HG03039 (cell line): ENCODE data around the gene SYNGR2.

ENCODE experiments used
- ATAC-seq: cut with Tn5 transposase; IDR thresholded peaks from one replicate; pipeline ENCODE4 v1.9.1; 2021; ENCODE audit warnings: mild to moderate bottlenecking, moderate library complexity; ENCODE audit not compliant: unreplicated experiment

The SYNGR2 gene, protein sequence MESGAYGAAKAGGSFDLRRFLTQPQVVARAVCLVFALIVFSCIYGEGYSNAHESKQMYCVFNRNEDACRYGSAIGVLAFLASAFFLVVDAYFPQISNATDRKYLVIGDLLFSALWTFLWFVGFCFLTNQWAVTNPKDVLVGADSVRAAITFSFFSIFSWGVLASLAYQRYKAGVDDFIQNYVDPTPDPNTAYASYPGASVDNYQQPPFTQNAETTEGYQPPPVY

DNA sequence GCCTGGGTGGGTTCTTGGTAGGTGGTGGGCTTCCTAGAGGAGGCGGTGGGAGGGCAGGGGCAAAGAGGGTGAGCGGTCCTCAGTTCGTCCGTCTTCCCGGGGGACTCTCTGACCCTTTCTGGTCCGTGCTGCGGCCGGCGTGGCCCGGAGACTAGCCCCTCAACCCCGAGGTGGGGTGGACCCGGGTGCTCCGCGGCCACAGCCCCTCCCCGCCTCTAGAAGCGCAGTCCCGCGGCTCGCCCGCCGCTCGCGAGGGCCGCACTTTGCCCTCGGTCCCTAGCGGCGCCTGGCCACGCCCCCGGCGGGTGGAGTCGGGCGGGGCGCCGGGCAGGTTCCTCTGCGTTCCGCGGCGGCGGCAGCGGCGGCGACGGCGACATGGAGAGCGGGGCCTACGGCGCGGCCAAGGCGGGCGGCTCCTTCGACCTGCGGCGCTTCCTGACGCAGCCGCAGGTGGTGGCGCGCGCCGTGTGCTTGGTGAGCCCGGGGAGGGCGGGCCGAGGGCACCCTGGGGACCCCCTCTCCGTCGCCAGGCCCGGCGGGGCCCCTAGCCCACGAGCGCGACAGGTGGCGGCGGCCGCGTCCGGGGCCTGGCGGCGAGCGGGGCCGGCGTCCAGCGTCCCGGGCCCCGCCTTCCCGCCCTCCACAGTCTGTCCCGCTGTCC is at the start of gene SYNGR2:
Gene SYNGR2, plus strand, starts transcription at position 340 of the 661 bp plus-strand sequence. Its CDS starts 36 bp downstream, at position 376.
- ATAC-seq = no peak

DNA sequence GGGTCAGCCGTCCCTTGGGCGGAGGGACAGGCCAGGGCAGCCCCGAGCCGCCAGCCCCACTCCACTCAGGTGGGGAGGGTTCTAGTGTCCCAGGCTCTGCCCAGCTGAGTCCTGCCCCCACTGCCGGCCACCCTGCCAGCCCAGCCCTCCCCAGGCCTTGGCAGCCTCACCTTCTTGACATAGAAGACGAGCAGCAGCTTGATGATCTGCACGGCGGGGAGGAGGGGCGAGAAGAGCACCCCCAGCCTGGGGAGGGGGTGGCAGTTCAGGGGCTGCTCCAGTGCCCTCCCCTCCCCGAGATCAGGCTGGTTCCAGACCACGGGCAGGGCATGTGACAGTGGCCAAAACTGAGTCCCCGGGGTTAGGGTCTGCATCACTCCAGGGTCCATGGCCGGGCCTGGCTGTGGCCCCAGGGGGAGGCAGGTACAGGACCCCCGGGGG is 49.6 kb upstream of the SYNGR2 start:
- no peak for ATAC-seq

DNA sequence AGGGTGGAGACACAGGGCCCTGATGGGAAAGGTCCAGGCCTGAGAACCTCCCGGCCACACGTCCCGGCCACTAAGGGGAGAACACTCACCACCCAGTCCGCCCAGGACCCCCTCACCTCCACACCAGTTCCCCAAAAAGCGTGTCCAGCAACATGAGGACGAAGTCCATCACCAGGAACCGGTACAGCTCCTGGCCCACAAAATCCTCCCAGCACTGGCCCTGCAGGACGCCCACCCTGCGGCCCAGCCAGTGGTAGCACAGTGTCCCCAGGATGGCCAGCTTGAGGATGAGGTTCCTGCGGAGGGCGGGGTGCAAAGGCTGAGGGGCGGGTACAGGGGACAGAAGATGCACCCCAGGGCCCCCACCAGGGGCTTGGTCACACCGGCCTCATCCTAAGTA is 47.8 kb upstream of the SYNGR2 start:
- ATAC-seq = no peak

DNA sequence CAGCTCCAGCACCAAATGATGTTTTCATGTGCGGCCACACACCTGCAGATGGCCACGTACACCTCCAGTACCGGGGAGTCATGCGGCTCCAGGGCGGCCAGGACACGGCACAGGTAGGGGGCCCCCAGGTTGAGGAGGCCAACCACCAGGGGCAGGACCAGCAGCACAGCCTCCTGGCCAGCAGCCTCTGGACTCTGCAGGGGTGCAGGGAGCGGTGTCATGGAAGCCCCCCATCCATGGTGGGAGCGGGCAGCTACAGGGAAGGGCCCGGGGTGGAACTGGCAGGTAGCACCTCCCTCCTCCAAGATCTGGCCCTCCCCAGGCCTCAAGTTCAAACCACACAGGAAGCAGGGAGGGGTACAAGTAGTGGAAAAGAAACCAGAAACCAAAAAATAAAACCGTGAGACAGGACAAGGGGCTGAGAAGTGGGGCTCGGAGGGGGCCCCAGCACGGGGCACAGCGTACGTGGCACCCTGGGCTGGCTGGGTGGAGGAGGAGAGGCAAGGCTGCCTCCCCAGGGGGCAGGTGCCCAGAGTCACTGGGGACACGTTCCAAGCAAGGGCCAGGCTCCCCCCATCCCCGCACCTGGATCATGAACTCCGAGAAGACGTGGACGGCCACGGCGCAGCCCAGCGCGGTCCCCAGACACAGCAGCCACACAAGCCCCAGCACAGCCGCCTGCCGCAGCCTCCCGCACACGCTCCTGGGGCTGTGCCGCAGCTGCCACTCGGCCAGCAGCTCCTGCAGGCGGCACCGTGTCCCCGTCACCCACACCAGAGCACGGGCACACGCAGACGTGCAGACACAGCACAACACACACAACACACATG is 47.2 kb upstream of the SYNGR2 start:
- no peak for ATAC-seq

DNA sequence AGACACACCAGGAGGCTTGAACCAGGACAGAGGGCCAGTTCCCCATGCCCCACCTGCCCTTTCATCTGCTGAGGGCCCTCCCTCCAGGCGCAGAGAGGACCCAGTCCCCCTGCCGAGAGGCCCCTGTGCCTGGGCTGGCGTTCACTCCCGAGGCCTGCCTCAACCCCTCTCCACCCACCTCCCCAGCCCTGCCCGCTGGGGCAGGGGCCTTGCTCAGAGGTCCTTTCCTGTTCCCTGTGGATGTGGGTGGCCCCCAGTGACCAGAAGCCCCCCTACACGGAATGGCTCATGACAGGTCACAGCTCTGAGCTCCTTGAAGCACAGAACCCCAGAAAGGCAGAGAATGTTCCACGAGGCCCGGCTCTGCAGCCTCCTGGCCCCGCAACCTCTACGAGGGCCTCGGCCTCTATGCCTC is 46.6 kb upstream of the SYNGR2 start:
- no peak for ATAC-seq

DNA sequence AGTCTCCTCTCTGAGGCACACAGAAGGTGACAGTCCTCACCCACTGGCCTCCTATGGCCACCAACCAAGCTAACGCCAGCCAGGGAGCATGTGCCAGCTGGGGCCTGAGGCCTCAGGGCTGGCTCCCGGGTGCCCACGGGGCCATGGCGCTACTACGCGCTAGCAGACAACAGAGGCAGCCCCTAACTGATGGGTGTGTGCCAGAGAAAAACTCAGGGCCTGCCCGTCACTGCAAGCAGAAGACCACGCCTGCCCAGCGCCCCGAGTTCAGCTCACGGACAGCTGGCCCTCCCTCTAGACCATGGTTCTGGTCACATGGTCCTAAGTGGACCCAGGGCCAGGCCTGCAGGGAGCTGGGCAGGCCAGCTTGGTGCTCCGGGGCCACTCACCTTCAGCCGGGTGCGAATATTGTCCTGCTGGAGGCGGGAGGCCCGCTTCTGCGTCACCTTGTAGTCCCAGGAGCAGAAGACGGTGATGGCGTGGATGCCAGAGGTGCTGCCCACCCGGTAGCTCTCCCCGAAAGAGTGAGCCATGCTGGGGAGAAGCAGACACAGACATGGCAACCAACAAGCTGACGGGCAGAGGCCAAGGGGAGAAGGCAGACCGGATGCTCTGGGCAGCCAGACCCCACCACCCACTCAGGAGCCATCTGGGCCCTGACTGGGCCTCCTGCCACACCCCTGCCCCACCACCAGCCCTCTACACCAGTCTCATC is 46.0 kb upstream of the SYNGR2 start:
- no peak for ATAC-seq

DNA sequence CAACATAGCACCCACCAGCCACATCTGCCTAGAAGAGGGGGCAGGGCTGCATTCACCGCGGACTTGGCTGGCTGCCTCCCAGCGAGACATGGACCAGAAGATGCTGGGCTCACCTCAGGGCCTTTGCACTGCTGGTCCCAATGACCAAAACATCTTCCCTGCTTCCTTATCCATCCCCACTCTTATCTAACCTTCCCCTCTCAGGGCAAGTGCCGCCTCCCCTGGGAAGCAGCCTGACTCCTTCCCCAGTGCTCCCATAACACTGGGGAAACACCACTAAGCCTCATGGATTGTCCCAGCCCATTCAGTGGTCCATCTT is 45.5 kb upstream of the SYNGR2 start:
- no peak for ATAC-seq

DNA sequence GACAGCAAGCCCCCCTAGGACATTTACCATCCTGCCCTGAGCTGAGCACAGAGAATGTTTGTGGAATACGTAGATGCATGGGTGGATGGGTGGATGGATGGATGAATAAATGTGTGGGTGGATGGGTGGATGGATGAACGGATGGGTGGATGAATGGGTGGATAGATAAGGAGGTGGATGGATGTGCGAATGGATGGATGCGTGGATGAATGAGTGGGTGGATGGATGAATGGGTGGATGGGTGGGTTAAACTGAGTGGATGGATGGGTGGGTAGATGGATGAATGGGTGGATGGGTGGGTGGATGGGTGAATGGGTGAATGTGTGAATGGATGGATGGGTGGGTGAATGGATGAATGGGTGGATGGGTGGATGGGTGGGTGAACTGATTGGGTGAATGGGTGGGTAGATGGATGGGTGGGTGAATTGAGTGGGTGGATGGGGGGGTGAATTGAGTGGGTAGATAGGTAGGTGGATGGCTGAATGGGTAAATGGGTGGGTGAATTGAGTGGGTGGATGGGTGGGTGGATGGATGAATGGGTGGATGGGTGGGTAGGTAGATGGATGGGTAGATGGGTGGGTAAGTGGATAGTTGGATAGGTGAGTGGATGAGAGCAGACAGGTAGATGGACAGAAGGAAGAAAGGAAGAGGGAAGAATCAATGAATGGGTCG is 45.0 kb upstream of the SYNGR2 start:
- ATAC-seq = no peak

DNA sequence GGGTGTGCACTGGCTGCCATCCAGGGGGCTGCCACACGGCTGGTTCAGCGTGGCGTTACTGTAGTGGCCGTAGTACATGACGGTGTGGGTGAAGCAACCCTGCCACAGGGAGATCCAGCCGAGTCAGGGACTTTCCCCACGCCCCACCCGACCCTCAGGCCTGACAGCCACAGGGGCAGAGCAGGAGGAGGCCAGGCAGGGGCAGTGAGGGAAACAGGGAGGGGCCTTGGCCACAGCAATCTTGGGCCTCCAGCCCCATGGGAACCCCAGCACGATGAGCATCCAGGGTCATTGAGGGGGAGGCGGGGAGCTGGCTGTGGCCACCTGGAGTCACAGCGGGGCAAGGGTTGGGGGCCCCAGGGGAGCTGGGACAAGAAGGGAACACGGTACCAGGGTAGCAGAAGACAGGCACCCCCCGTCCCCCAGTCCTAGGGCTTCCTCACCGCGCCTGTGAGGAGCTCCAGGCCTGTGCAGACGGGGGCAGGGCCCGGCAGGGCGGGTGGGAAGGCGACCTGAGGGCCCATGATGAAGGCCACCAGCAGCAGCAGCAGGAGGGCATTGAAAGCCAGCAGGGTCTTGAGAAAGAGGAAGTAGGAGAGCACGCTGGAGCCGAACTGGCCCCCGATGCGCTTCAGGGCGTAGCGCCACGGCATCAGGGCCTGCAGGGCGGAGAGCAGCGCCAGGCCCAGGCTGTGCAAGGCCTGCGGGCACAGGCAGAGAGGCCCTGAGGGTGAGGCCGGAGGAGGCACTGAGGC is 44.1 kb upstream of the SYNGR2 start:
- ATAC-seq = no peak

DNA sequence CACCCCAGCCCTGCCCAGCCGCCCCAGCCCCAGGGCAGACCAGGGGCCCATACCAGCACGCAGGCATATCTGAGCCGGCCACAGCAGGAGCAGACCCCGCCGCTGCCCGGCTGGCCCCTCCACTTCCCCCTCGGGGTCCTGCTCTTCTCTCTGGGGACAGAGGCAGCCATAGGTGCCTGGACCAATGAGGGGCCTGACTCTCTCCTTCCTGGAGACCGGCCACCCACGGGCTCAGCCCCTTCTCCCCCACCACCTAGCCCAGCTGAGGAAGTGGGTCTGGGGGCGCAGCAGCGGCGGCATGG is 43.6 kb upstream of the SYNGR2 start:
- no peak for ATAC-seq

DNA sequence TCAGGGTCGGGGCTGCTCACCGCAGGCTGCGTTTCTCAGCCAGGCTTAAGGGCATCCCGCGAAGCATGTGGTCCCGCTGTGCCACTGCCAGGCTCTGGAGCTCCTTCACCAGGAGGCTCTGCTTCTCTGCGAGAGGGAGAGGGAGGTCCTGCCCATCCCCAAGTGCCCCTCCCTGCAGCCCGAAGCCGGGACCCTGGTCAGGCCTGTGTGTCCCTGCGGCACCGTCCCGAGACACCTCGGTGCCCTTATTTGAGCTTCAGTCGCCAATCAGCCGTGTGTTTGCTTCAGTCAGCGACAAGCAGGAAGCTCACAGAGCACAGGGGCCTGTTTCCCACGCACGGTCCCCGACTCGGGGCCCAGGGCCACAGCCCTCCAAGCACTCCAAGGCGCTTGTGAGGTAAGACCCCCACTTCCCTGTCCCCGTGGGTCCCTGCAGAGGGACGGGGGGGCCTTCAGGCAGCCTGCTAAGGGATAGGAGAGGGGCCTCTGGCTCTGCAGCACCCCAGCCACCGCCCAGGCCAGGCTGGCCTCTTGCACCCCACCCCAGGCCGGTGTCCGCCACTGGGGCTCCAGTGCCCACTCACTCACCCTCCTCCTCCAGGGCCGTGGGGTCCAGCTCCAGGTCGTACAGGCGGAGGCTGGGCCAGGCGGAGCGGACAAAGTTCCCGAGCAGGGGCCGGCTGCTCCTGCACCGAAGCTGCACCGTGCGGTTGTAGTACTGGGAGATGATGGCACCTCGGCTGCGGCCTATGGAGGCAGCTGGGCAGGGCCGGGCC is 43.1 kb upstream of the SYNGR2 start:
- no peak for ATAC-seq

DNA sequence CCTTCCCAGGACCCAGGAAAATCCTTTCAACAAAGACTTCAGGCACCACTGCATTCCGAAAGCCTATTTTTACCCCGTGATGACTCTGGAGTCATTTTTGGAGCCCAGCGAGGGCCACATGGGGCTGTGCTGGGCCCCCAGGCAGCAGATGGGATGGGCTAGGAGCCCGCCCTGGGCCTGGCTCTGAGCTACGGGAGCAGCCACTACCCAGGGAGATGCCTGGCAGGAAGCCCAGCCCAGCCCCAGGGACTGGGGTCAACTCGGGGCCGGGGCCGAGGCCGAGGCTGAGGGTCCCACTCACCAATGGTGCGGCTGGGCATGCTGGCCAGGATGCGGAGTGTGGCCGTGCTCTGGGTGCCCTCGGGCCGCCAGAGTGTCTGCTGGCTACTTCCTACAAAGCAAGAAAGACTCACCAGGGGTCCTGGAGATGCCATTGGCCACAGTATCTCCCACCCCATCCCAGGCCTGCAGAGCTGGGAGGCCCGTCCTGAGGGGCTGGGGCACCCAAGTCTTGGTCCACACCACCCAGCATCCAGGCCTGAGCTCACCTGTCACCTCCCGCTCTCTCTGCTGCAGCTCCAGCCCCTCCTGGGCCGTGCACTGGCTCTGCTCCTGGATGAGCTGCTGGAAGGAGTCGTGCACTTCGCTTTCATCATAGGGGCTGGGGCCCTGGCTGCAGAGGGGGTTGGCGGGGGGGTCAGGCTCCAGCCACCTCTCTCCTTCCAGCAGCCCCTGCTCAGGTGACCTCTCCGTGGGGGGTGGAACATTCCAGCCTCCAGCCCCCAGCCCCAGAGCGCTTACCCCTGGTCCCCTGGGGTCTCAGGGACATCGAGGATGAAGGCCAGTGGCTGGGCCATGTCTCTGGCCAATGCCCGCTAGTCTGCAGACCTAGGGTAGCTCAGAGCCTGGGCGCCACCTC is 42.1 kb upstream of the SYNGR2 start:
- ATAC-seq = no peak

DNA sequence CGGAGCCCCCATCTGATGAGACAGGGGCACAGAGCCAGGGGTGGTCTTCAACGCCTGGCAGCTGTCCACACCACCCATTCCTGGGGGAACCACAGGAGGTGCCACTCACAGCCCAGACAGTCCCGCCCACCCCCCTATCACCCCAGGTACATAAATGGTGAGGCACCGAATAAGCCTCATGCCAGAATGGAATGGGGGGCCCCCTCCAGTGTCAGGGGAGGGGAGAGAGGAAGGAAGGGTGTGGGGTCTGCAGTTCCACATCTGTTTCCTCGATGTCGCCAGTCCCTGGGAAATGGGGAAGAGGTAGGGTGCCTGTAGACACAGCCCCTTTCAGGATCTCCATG is 41.5 kb upstream of the SYNGR2 start:
- no peak for ATAC-seq

DNA sequence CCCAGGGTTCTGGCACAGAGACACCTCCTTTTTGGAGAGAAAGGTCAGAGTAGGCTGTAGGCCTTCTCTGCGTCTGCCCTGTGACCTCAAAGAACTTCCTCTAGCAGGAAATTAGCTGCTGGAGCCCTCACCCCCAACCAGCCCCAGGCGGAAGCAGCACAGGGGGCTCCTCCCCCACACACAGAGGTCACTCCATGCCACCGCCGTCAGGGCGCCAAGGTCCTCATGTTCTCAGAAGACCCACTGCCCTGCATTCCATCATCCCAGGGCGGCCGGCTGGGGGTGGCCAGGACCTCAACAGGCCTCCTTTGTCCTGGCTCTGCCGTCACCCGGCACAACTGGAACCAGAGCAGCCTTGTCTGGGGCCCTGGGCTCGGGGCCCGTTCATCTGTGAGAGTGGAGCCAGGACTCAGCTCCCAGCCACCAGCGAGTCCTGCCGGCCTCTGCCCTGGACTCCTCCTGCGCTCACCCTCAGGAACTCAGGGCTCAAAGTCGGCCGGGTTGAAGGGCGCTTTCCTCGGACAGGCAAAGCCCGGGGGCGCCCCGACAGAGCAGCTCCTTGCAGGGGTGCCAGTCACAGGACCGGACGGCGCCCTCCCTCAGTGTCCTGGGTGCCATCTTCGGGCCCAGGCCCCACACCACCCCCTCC is 41.0 kb upstream of the SYNGR2 start:
- no peak for ATAC-seq

DNA sequence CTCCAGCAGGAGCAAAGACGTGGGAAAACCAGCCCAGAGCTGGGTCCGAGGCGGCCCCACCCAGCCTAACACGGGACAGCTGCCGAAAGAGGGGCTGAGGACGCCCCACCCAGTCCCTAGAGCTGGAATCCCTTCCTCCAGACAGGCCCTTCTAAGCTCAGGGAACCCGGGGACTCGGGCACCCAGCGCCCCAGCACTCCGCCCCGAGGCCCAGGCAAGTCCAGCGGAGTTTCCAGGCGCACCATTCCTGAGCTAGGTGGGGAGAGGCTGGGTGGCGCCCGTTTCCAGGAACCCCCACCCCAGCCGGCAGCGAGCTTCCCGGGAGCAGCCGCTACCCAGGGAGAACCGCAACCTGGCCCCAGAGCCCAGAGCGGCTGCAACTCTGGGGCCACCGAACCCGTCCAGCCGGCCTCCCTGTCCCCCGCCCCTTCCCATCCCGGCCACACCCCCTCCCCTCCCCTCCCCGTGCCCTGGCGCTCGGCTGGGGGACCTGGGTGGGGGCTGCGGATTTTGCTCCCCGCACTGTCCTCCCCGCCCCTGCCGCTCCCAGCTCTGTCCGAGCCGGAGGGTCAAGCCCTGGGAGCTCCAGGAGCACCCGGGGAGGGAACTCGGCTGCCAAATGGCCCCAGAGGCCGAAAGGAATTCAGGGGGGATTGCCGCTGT is 40.4 kb upstream of the SYNGR2 start:
- no peak for ATAC-seq

DNA sequence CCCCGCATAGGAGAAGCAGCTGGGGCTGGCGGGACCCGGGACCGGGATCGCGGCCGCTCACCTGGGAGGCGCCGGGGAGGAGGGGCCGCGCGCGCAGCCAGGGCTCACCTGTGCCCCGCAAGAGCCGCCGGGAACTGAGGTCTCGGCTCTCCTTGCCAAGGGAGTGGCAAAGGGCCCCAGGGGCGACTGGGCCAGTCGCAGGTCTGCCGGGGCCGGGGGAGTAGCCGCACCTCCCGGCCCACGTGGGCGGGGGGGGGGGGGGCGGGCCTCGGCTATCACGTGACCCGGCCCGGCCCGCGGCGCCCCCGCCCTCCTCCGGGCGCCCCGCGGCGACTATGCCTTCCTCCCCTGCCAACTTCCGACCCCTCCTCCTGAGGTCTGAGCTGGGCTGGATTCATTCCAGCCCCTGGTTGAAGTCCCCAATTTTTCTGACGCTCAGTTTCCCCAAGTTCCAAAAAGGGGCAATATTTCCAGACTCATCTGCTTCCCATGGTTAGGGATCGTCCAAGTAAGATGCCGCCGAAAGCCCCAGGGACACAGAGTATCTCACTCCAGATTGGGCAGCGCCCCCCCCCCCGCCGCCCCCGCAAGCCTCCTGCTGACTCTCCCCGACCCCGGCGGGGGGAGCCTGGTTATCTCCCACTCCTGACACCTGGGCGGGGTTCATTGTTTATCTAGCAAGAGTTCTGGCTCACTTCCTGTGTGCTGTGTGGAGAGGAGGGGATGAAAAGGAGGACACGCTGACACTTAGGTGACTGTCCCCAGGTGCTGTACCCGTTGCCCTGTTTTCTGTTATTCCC is 39.6 kb upstream of the SYNGR2 start, which contains the start of gene TMC6:
Gene TMC6, minus strand, starts transcription at position 205 of the 800 bp plus-strand sequence. CDS start 1,923 bp downstream, outside the sequence.
- no peak for ATAC-seq
